Uterus (tissue), 4 donors: ENCODE measurements around the gene LPCAT1. TPM values are rescaled to one million over a fixed set of nuclear protein-coding genes. Genes with fewer than 3 reads are reported as not detected.
A peak's percentile ranks its signal among the peaks of the same experiment; 100 is the strongest.

Experiments
- DNase-seq, 2 donors: peaks; one replicate each; pipeline ENCODE4 v3.0.0-alpha.2; 2019 to 2020
- H3K27ac ChIP-seq, 2 donors: fragments of 200-600 bp; sonication (generic); 1 replicate in 1 of 2; 2 replicates in 1 of 2; pipeline ENCODE4 v1.5.1; 2016 to 2018
- H3K27me3 ChIP-seq, 2 donors: fragments of 200-600 bp; sonication (generic); one replicate each; pipeline ENCODE4 v1.5.1; 2018 to 2019; ENCODE audit warnings: control low read depth in 1 of 2
- H3K36me3 ChIP-seq, 2 donors: fragments of 200-600 bp; sonication (generic); one replicate each; pipeline ENCODE4 v1.5.1; 2019; ENCODE audit warnings: control low read depth in 1 of 2
- H3K4me1 ChIP-seq, 2 donors: fragments of 200-600 bp; sonication (generic); one replicate each; pipeline ENCODE4 v1.5.1; 2018 to 2019; ENCODE audit warnings: control low read depth in 1 of 2
- H3K4me3 ChIP-seq, 2 donors: fragments of 200-600 bp; sonication (generic); 1 replicate in 1 of 2; 2 replicates in 1 of 2; pipeline ENCODE4 v1.5.1; 2018 to 2019; ENCODE audit warnings: mild to moderate bottlenecking in 1 of 2
- H3K9me3 ChIP-seq, 2 donors: fragments of 200-600 bp; sonication (generic); one replicate each; pipeline ENCODE4 v1.5.1; 2019; ENCODE audit warnings: control low read depth in 1 of 2
- POLR2A ChIP-seq, 2 donors: fragments of 450-650 bp; IDR thresholded peaks; one replicate each; pipeline ENCODE4 v1.6.1; 2016; ENCODE audit warnings: antibody characterized with exemption in 2 of 2, mild to moderate bottlenecking in 1 of 2, moderate library complexity in 1 of 2
- intact Hi-C: fragments of 100-400 bp; cut with DNase I; formaldehyde crosslinking; loops from one replicate; pipeline ENCODE4 v1.15.1; 2023; ENCODE audit warnings: low total_unique reads
- total RNA-seq, 4 donors: library from RNA; depleted of rRNA in 3 of 4; stranded (reverse); fragments of >200 nt in 3 of 4; gene quantifications; one replicate each; pipeline versions ENCODE4 v1.1.0 to v1.2.4, GENCODE V29; 2014 to 2023
- TF ChIP-seq, protein P1 (sequence below), 4 experiments: fragments of 200-600 bp in 2 of 4; fragments of 450-650 bp in 2 of 4; sonication (generic) in 2 of 4; IDR thresholded peaks; one replicate each; pipeline ENCODE4 v1.5.1; 2016 to 2019; ENCODE audit warnings: antibody characterized with exemption in 4 of 4, mild to moderate bottlenecking in 2 of 4, moderate library complexity in 1 of 4
- donor health status: DM: yes; HTN: yes; CAD: no.

Gene LPCAT1
- total RNA-seq, 4 donors from 2014 or later: 21.5 to 51.0 (median 40.0) TPM

DNA sequence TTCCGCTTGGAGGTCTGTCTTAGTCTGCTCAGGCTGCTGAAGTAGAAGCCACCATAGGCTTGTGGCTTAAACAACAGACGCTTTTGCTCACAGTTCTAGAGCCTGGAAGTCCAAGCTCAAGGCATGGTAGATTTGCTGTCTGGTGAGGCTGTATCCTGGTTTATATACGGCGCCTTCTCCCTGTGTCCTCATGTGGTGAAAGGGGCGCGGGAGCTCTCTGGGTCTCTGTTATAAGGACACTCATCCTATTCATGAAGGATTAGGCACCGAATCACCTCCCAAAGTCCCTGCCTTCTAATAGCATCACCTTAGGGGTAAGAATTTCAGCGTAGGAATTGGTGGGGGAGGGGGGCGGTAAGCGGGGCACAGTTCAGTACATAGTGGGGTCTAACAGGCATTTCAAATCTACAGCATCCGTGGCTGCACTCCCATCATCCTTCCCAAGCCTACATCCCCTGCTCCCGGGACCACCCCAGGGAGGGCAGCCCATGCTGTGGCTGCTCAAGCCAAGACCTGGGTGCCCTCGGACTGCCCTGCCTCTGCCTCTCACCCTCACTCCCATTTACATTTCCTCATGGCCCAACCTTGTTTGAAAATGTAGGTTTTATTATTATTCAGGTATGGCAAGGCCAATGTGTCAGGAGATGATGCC, 15.1 kb upstream of the LPCAT1 start:
- H3K9me3 ChIP-seq: no peaks in the 10 kb centered on the region
- no peak overlapping the region for H3K27ac ChIP-seq
- H3K27me3 ChIP-seq: no peaks in the 10 kb centered on the region
- H3K4me3 ChIP-seq: no peak overlapping the region
- H3K36me3 ChIP-seq: no peaks in the 10 kb centered on the region
- peak in 1 of 2 donors; percentile 10 for DNase-seq
- no peaks in the 10 kb centered on the region for H3K4me1 ChIP-seq
- TF ChIP-seq POLR2A (IDR thresholded peaks at IDR 0.05): no peak
- TF ChIP-seq, protein P1, sequence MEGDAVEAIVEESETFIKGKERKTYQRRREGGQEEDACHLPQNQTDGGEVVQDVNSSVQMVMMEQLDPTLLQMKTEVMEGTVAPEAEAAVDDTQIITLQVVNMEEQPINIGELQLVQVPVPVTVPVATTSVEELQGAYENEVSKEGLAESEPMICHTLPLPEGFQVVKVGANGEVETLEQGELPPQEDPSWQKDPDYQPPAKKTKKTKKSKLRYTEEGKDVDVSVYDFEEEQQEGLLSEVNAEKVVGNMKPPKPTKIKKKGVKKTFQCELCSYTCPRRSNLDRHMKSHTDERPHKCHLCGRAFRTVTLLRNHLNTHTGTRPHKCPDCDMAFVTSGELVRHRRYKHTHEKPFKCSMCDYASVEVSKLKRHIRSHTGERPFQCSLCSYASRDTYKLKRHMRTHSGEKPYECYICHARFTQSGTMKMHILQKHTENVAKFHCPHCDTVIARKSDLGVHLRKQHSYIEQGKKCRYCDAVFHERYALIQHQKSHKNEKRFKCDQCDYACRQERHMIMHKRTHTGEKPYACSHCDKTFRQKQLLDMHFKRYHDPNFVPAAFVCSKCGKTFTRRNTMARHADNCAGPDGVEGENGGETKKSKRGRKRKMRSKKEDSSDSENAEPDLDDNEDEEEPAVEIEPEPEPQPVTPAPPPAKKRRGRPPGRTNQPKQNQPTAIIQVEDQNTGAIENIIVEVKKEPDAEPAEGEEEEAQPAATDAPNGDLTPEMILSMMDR (IDR thresholded peaks at IDR 0.05): no peak
- intact Hi-C loops: no loop called here

- Histone ChIP-seq H3K27me3 (no peaks in the 10 kb centered on the region), H3K27ac (no peak overlapping the region), H3K4me1 (no peaks in the 10 kb centered on the region), H3K36me3 (no peaks in the 10 kb centered on the region), H3K9me3 (no peaks in the 10 kb centered on the region), H3K4me3 (no peak overlapping the region)
- no peak for TF ChIP-seq POLR2A (IDR thresholded peaks at IDR 0.05)
- TF ChIP-seq, protein P1 (IDR thresholded peaks at IDR 0.05): no peak
- peak; percentile 7 to 9 for DNase-seq
- intact Hi-C loops: no loop called here
Observed at GRCh38 chr5:1538276-1538675, 14.5 kb upstream of the LPCAT1 start.

DNA sequence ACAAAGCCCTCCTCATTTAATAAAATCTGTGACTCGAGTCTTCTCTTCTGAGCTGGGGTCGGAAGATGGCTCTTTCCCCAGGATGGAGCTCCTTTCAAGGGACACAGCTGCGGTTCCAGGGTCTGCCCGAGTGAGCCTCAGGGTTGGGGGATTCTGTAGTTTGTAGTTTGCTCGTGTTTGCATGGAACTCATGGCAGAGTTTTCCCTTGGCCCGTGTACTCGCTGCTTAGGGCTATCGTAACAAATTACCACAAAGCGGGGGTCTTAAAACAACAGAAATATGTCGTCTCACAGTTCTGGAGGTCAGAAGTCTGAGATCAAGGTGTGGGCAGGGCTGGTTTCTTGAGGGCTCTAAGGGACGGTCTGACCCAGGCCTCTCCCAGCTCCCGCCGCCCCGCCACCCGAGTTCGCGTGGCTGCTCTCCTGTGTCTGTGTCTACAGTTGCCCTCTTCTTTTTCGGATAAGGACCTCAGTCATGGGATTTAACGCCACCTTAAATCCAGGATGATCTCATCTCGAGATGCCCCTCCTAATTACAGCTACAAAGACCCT, 13.9 kb upstream of the LPCAT1 start:
- DNase-seq: no peak
- no peaks in the 10 kb centered on the region for H3K27me3 ChIP-seq
- H3K36me3 ChIP-seq: no peaks in the 10 kb centered on the region
- intact Hi-C loops: no loop called here
- no peak for TF ChIP-seq POLR2A (IDR thresholded peaks at IDR 0.05)
- TF ChIP-seq, protein P1 (IDR thresholded peaks at IDR 0.05): no peak
- H3K4me3 ChIP-seq: no peak overlapping the region
- no peak overlapping the region for H3K27ac ChIP-seq
- no peaks in the 10 kb centered on the region for H3K4me1 ChIP-seq
- no peaks in the 10 kb centered on the region for H3K9me3 ChIP-seq

GRCh38 chr5:1536871-1537602, 13.3 kb upstream of the LPCAT1 start:
- Histone ChIP-seq H3K36me3 (no peaks in the 10 kb centered on the region), H3K4me3 (peak overlapping the region in 1 of 2 donors; percentile 10), H3K4me1 (no peaks in the 10 kb centered on the region), H3K27me3 (no peaks in the 10 kb centered on the region), H3K27ac (peak overlapping the region; percentile 31 to 57), H3K9me3 (no peaks in the 10 kb centered on the region)
- TF ChIP-seq, protein P1 (IDR thresholded peaks at IDR 0.05): no peak
- TF ChIP-seq POLR2A (IDR thresholded peaks at IDR 0.05): no peak
- intact Hi-C loops: no loop called here
- peak in 1 of 2 donors; percentile 6 for DNase-seq

- no peak for TF ChIP-seq POLR2A (IDR thresholded peaks at IDR 0.05)
- TF ChIP-seq, protein P1 (IDR thresholded peaks at IDR 0.05): no peak
- no peaks in the 10 kb centered on the region for H3K36me3 ChIP-seq
- intact Hi-C loops: no loop called here
- H3K4me1 ChIP-seq: no peaks in the 10 kb centered on the region
- peak overlapping the region in 1 of 2 donors; percentile 10 for H3K4me3 ChIP-seq
- peak overlapping the region; percentile 31 to 57 for H3K27ac ChIP-seq
- H3K27me3 ChIP-seq: no peaks in the 10 kb centered on the region
- DNase-seq: peak; percentile 16 to 18
- no peaks in the 10 kb centered on the region for H3K9me3 ChIP-seq
Observed at GRCh38 chr5:1536322-1536845, 12.6 kb upstream of the LPCAT1 start.
